GM18951 (cell line): Measurements from ENCODE around the gene WNT6.

Experiments used
- POLR2A ChIP-seq: IDR thresholded peaks from 4 replicates; pipeline ENCODE4 v1.6.1; 2011; ENCODE audit warnings: mild to moderate bottlenecking; ENCODE audit not compliant: insufficient read length, insufficient read depth; ENCODE audit errors: extremely low read depth
- in situ Hi-C: fragments of 300-500 bp; cut with MboI; formaldehyde crosslinking; loops from one replicate; pipeline ENCODE4 v1.12.0; 2022; ENCODE audit warnings: low sequenced_read_pairs, mixed read lengths, inconsistent platforms; ENCODE audit not compliant: unreplicated experiment

WNT6 gene

DNA sequence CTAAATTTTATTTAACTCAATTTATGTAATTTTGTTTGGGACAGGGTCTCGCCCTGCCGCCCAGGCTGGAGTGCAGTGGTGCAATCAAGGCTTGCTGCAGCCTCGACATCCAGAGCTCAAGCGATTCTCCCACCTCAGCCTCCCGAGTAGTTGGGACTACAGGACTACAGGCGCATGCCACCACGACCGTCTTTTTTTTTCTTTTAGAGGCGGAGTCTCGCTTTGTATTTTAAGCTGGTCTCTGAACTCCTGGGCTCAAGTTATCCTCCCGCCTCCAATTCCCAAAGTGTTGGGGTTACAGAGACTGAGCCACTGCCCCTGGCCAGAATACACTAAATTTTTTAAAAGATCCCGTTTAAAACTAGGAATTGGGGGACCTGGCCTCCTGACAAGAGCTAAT, 39.5 kb downstream of the WNT6 start:
- in situ Hi-C loops: no loop called here

DNA sequence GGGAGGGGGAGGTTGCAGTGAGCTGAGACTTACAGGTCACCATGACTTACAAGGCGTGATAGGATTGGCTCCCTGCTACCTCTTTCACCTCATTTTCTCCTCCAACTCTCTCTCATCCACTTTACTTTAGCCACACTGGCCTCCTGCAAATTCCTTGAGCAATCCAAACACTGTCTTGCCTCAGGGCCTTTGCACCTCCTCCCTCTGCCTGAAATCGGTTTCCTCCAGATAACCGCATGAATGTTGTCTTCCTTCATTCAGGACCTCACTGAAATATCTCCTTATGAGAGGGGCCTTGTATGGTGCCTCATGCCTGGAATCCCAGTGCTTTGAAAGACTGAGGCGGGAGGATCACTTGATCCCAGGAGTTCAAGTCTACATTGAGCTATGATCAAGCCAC, 42.8 kb downstream of the WNT6 start:
- in situ Hi-C loops: no loop called here

More for the DNA sequence above, 39.5 kb downstream of the WNT6 start:
- TF ChIP-seq POLR2A: no peak

DNA sequence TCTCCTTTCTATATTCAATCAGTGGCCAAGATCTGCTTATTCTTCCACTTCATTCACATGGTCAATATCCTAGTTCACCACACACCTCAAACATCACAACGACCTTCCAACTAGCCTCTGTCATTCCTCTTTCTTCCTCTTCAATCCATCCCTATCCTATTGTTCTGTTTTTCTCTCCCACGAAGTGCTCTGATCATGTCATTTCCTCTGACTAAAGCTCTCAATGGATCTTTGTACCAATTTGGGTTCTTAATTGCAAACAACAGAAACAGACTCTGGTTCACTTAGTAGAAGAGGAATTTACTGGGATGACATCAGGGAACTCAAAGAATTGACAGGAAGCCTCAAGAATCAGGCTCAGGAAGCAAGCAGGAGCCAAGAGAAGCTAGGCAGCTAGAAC, 44.6 kb downstream of the WNT6 start:
- in situ Hi-C loops: no loop called here
- no peak for TF ChIP-seq POLR2A

More for the DNA sequence above, 42.8 kb downstream of the WNT6 start:
- TF ChIP-seq POLR2A: no peak

DNA sequence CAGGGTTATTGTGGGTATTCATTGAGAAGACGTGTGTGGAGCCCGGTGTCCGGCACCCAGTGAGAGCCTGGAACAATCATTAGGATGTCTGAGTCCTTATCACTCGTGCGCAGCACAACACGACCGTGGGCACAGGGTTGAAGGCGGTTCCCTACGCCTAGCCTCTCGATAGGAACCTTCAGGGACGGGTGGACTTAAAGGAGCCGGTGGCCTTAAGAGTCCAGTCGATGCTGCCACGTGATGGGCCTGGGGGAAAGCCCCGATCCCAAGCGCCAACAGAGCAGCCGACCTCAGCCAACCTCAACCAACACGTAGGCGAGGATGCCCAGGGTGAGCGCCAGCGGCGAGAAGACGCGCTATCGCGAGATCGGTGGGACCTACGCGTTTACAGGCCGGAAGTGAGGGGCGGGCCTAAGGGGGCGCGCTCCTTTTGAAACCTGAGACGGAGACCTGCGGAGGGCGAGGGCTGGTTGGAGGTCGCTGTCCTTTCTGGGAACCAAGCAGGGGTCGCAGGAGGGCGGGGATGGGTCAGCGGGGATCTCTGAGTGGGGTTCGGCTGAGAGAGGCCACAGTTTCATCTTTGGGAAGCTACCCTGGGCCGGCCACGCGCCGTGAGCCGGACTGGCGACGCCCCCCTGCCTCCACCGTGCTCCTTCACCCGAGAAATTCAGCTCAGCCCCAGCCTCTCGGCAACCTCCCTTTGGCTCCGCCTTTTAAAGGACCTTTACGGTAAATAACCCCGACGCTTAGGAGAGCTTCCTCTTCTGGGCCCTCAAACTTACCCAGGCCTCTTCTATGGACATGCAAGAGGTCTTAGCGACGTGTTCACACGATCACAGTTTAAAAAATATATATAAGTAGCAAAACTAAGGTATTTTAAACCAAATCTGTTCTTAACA, 49.4 kb downstream of the WNT6 start:
- peak; percentile 82 for TF ChIP-seq POLR2A
- in situ Hi-C loops: no loop called here

DNA sequence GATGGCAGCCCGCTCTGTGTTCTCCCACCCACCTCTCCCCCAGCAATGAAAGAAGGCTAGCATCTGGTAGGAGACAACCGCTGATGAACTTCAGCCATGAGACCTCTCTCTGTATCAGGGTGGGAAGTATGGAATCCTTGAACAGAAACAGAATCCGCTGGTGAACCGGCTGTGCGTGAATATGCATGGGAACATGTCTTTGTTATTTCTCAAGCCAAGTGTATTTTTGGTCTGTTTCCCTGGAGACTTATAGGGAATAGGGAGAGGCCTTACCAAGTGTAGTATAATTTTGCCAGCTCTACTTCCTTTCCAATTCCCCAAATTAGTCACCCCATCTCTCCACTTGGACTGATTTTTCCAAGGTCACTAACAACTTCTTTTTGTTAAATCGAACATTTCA, 51.1 kb downstream of the WNT6 start:
- in situ Hi-C loops: no loop called here
- TF ChIP-seq POLR2A: no peak

DNA sequence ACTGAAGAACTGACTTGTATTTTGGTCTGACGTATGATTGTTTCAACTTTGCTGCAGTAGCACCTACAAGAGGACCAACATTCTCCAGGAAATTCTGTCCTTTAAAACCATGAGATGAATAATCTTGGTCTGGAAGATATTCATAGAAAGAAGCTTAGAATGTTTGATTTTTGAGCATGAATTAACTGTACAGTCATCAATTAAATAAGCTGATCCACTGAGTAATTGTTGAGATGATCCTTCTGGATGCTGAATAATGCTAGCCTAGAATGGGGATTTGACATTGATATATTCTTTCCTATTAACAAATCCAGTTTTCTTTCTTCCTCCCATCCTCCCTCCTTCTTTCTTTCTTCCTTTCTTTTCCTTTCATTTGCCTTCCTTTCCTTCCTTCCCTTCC, 60.9 kb downstream of the WNT6 start:
- in situ Hi-C loops: no loop called here
- no peak for TF ChIP-seq POLR2A
